Esophagus muscularis mucosa (tissue), 4 donors: ENCODE data around the gene GNG4. TPM values are rescaled to one million over a fixed set of nuclear protein-coding genes. Genes with fewer than 3 reads are reported as not detected.

Experiments
- DNase-seq: peaks from one replicate; pipeline ENCODE4 v3.0.0-alpha.2; 2017; ENCODE audit errors: extremely low spot score
- H3K27ac ChIP-seq, 4 donors: fragments of 200-600 bp; sonication (generic); replicated peaks in 1 of 4; 1 replicate in 3 of 4; 2 replicates in 1 of 4; pipeline ENCODE4 v1.5.1; 2016 to 2019; ENCODE audit warnings: mild to moderate bottlenecking in 1 of 4
- H3K27me3 ChIP-seq, 4 donors: fragments of 200-600 bp; sonication (generic); one replicate each; pipeline versions ENCODE4 v1.5.1 to v1.6.0; 2016 to 2019
- H3K36me3 ChIP-seq, 4 donors: fragments of 200-600 bp; sonication (generic); one replicate each; pipeline ENCODE4 v1.5.1; 2016 to 2019
- H3K4me1 ChIP-seq, 4 donors: fragments of 200-600 bp; sonication (generic); one replicate each; pipeline ENCODE4 v1.5.1; 2016 to 2019
- H3K4me3 ChIP-seq, 4 donors: fragments of 200-600 bp; sonication (generic); 1 replicate in 2 of 4; 2 replicates in 2 of 4; pipeline ENCODE4 v1.5.1; 2016 to 2019; ENCODE audit warnings: mild to moderate bottlenecking in 4 of 4, moderate library complexity in 1 of 4
- H3K9me3 ChIP-seq, 4 donors: fragments of 200-600 bp; sonication (generic); 1 replicate in 3 of 4; 2 replicates in 1 of 4; pipeline ENCODE4 v1.5.1; 2016 to 2019
- EP300 ChIP-seq: sonication (generic); formaldehyde crosslinking; IDR thresholded peaks from one replicate; pipeline ENCODE4 v1.6.1; 2017; ENCODE audit warnings: antibody characterized with exemption
- POLR2A ChIP-seq: fragments of 450-650 bp; IDR thresholded peaks from one replicate; pipeline ENCODE4 v1.6.1; 2017; ENCODE audit warnings: antibody characterized with exemption, moderate library complexity, mild to moderate bottlenecking, low read depth
- POLR2AphosphoS5 ChIP-seq, 2 donors: sonication (generic); formaldehyde crosslinking; IDR thresholded peaks; one replicate each; pipeline ENCODE4 v1.6.1; 2017; ENCODE audit warnings: antibody characterized with exemption in 2 of 2
- whole genome bisulfite sequencing: methylation state at CpG from one replicate; pipeline ENCODE4 v1.1.5; 2018; 5-methylcytosine and 5-hydroxymethylcytosine counted together
- intact Hi-C: fragments of 100-400 bp; cut with DNase I; formaldehyde crosslinking; loops from one replicate; pipeline ENCODE4 v1.15.1; 2023
- total RNA-seq, 4 donors: library from RNA; depleted of rRNA; stranded (reverse); fragments of >200 nt; gene quantifications; one replicate each; pipeline versions ENCODE4 v1.1.0 to v1.2.1, GENCODE V29; 2016
- TF ChIP-seq, protein P1 (sequence below), 3 experiments: fragments of 200-600 bp in 2 of 3; fragments of 450-650 bp in 1 of 3; sonication (generic) in 2 of 3; IDR thresholded peaks; one replicate each; pipeline ENCODE4 v1.5.1; 2017 to 2019; ENCODE audit warnings: antibody characterized with exemption in 3 of 3, mild to moderate bottlenecking in 2 of 3, moderate library complexity in 1 of 3

Gene GNG4
- total RNA-seq, 4 donors from 2014 or later = 0.42 to 1.5 (median 0.76) TPM

DNA sequence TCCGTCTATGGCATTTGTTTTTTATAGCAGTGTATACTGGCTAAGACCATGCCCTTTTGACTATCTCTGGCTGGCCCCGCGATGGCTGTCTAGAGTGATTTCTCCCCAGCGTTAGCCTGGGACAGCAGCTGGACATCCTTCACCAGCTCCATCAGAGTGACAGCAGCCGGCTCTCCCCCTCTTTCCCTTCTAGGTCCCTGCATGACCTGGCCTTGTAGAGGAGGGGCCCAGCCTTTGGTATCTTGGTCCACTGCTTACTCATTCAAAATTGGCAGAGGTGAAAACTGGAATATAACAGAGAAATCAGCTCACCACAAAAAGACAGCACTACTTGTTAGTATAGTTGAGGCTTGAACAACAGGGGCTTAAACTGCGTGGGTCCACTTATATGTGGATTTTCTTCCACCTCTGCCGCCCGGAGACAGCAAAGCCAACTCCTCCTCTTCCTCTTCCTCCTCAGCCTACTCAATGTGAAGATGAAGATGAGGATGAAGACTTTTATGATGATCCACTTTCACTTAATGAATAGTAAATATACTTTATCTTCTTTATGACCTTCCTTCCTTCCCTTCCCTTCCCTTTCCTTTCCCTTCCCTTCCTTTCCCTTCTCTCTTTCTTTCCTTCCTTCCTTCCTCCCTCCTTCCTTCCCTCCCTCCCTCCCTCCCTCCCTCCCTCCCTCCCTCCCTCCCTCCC lies 116.0 kb downstream of the GNG4 start:
- H3K4me1 ChIP-seq = no peaks in the 10 kb centered on the region
- H3K4me3 ChIP-seq = no peak overlapping the region
- TF ChIP-seq POLR2A = no peak
- TF ChIP-seq EP300 = no peak
- no peak for TF ChIP-seq POLR2AphosphoS5 (IDR thresholded peaks at IDR 0.05)
- TF ChIP-seq, protein P1, sequence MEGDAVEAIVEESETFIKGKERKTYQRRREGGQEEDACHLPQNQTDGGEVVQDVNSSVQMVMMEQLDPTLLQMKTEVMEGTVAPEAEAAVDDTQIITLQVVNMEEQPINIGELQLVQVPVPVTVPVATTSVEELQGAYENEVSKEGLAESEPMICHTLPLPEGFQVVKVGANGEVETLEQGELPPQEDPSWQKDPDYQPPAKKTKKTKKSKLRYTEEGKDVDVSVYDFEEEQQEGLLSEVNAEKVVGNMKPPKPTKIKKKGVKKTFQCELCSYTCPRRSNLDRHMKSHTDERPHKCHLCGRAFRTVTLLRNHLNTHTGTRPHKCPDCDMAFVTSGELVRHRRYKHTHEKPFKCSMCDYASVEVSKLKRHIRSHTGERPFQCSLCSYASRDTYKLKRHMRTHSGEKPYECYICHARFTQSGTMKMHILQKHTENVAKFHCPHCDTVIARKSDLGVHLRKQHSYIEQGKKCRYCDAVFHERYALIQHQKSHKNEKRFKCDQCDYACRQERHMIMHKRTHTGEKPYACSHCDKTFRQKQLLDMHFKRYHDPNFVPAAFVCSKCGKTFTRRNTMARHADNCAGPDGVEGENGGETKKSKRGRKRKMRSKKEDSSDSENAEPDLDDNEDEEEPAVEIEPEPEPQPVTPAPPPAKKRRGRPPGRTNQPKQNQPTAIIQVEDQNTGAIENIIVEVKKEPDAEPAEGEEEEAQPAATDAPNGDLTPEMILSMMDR (IDR thresholded peaks at IDR 0.05) = no peak
- no peak overlapping the region for H3K27ac ChIP-seq
- no peaks in the 10 kb centered on the region for H3K36me3 ChIP-seq
- H3K9me3 ChIP-seq = no peaks in the 10 kb centered on the region
- 73% methylated on average over 8 of the region's 8 CpGs for WGBS
- intact Hi-C loops = no loop called here
- no peaks in the 10 kb centered on the region for H3K27me3 ChIP-seq
- no peak for DNase-seq

DNA sequence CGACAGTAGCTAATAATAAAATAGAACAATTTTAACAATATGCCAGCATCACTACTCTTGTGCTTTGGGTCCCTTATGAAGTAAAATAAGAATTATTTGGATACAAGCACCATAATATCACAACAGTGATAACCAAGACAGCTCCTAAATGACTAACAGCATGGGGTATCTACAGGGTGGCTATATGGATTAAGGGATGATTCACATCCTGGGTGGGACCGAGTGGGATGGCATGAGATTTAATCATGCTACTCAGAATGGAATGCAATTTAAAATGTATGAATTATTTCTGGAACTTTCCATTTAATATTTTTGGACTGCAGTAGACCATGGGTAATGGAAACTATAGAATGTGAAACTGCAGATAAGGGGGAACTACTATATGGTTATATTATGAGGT lies 117.2 kb downstream of the GNG4 start:
- no peak for DNase-seq
- no peaks in the 10 kb centered on the region for H3K9me3 ChIP-seq
- no peak for TF ChIP-seq POLR2A
- no peak for TF ChIP-seq POLR2AphosphoS5 (IDR thresholded peaks at IDR 0.05)
- no peak for TF ChIP-seq EP300
- TF ChIP-seq, protein P1 (IDR thresholded peaks at IDR 0.05) = no peak
- no peaks in the 10 kb centered on the region for H3K27me3 ChIP-seq
- H3K4me1 ChIP-seq = no peaks in the 10 kb centered on the region
- no peak overlapping the region for H3K27ac ChIP-seq
- intact Hi-C loops = no loop called here
- WGBS = 81% methylated on average over 2 of the region's 2 CpGs
- H3K4me3 ChIP-seq = no peak overlapping the region
- H3K36me3 ChIP-seq = no peaks in the 10 kb centered on the region

DNA sequence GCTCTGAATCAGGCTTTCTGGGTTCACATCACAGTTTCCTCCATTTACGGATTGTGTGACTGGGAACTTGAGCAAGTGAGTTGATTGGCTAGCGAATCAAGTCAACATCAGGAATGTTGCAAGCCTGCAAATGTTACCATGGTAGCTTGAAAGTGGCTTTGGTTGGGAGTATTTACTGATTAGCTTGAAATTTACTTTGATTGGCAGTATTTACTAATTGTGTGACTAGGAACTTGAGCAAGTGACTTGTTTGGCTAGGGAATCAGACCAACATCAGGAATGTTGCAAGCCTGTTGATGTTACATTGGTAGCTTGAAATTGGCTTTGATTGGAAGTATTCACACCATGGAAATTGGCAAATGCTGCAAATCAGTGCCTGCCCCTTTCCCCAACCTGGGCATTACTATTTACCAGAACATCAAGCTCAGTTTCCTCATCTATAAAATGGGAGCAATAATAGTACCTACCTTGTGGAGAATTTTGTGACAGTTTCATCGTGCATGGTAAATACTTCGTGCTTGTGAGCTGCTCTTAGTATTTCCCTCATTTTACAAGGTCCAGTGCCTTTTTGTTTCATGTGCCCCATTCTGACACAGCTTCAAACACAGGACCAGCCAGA lies 122.3 kb downstream of the GNG4 start:
- no peak for DNase-seq
- Histone ChIP-seq H3K9me3 (no peaks in the 10 kb centered on the region), H3K4me3 (no peak overlapping the region), H3K27me3 (no peaks in the 10 kb centered on the region), H3K4me1 (no peaks in the 10 kb centered on the region), H3K36me3 (no peaks in the 10 kb centered on the region), H3K27ac (no peak overlapping the region)
- intact Hi-C loops = no loop called here
- WGBS = 90% methylated on average over 4 of the region's 4 CpGs
- TF ChIP-seq POLR2A (no peak), EP300 (no peak), POLR2AphosphoS5 (IDR thresholded peaks at IDR 0.05) (no peak)
- TF ChIP-seq, protein P1 (IDR thresholded peaks at IDR 0.05) = no peak

DNA sequence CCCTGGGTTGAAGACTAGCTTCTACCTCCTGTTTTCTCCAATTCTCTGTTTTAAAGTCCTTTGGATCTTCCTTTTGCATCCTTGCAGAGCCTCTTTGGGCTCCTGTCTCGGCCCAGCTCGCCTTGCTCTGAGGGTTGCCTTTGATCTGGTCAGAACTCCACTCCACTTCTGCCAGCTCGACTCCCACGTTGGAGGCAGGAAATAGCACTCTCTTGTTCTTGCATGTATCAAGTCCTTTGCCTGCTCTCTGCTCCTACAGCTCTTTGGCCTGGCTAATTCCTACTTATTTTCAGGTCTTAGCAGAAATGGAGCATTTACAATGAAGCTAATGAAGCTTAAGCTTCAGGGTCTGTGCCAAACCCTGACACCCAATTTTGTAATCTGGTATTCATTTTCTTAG lies 124.3 kb downstream of the GNG4 start:
- Histone ChIP-seq H3K4me1 (no peaks in the 10 kb centered on the region), H3K4me3 (no peak overlapping the region), H3K9me3 (no peaks in the 10 kb centered on the region), H3K27me3 (no peaks in the 10 kb centered on the region), H3K27ac (no peak overlapping the region), H3K36me3 (no peaks in the 10 kb centered on the region)
- DNase-seq = no peak
- intact Hi-C loops = no loop called here
- WGBS = 54% methylated on average over 4 of the region's 4 CpGs
- no peak for TF ChIP-seq EP300
- TF ChIP-seq POLR2AphosphoS5 (IDR thresholded peaks at IDR 0.05) = no peak
- TF ChIP-seq, protein P1 (IDR thresholded peaks at IDR 0.05) = no peak
- TF ChIP-seq POLR2A = no peak
